Measurements from ENCODE around the gene WDR45B.

- TF ChIP-seq, protein P1, sequence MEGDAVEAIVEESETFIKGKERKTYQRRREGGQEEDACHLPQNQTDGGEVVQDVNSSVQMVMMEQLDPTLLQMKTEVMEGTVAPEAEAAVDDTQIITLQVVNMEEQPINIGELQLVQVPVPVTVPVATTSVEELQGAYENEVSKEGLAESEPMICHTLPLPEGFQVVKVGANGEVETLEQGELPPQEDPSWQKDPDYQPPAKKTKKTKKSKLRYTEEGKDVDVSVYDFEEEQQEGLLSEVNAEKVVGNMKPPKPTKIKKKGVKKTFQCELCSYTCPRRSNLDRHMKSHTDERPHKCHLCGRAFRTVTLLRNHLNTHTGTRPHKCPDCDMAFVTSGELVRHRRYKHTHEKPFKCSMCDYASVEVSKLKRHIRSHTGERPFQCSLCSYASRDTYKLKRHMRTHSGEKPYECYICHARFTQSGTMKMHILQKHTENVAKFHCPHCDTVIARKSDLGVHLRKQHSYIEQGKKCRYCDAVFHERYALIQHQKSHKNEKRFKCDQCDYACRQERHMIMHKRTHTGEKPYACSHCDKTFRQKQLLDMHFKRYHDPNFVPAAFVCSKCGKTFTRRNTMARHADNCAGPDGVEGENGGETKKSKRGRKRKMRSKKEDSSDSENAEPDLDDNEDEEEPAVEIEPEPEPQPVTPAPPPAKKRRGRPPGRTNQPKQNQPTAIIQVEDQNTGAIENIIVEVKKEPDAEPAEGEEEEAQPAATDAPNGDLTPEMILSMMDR (IDR thresholded peaks at IDR 0.05), result no peak
- TF ChIP-seq ZFX (IDR thresholded peaks at IDR 0.05; ENCODE audit: borderline replicate concordance), result no peak
Measured at GRCh38 chr17:82645516-82645915, 2.7 kb downstream of the WDR45B start.
